HG03103 (cell line): ENCODE measurements around the gene TJAP1.
"Not testable (repeated sequence)": the region's sequence is repeated elsewhere in the genome, so short reads cannot be mapped to it uniquely, and the experiment has no call there.

Source experiments
- ATAC-seq: cut with Tn5 transposase; IDR thresholded peaks from one replicate; pipeline ENCODE4 v1.9.1; 2021; ENCODE audit warnings: low read depth; ENCODE audit not compliant: unreplicated experiment

TJAP1 gene

GRCh38 chr6:43451939-43452338 is 25.4 kb upstream of the TJAP1 start:
- ATAC-seq, result no peak

DNA sequence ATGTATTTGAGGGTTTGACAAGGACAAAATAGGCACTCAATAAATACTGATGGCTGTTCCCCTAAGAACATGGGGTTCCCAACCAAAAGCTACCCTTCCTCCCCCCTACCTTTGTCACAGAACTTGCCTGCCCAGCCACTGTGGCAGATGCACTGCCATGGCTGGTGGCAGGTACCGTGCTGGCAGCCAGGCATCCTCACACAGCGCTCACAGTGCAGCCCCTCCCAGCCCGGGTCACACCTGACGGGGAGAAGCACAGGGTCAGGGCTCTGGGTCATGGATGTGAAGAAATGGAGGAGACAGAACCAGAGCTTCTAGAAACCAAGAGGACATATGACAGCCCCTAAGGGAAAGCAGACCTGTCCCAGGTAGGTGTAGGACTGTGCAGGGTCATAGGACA is 24.5 kb upstream of the TJAP1 start:
- ATAC-seq, result no peak

DNA sequence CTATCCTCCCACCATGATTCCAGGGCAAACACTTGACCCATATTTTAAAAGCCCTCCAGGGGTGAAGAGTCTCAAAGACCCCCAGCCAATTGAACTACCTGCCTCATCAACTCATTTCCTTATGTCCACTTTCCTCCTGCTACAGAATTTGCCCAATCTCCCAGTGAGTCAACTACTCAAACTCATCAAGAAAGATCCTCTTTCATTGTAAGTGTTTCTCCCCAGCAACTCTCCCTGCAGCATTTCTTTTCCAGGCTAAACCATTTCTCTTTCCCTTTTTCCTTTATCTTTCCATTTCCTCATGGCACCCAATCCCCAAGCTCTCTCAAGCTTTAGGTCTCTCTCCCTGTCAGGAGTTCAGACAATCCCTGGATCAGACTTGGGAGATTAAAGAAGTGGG is 23.5 kb upstream of the TJAP1 start:
- ATAC-seq, result no peak

DNA sequence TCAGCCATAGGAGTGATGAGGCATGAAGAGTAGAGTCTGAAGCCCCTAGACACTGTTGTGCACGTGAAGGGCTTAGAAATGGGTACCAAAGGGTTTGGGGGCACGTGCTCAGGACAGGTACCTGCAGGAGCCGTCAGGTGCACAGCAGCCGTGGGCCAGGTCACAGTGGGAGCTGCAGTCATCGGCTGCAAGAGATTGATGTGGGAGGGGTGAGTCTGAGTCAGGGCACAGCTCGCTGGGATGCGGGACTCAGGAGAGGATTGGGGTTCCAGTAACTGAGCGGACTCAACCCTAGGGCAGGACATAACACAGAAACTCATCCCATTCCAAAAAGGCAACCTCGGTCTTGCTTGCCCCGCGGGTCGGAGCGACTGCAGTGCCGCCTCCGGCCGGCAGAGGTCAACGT is 23.1 kb upstream of the TJAP1 start:
- ATAC-seq, result no peak

GRCh38 chr6:43454696-43455530 is 22.5 kb upstream of the TJAP1 start:
- no peak for ATAC-seq

GRCh38 chr6:43455531-43456428 is 21.6 kb upstream of the TJAP1 start, which contains the start of gene DLK2:
TSS of gene DLK2 (minus strand) at chr6:43455548. CDS start at chr6:43454825, 723 bp downstream.
- no peak for ATAC-seq

DNA sequence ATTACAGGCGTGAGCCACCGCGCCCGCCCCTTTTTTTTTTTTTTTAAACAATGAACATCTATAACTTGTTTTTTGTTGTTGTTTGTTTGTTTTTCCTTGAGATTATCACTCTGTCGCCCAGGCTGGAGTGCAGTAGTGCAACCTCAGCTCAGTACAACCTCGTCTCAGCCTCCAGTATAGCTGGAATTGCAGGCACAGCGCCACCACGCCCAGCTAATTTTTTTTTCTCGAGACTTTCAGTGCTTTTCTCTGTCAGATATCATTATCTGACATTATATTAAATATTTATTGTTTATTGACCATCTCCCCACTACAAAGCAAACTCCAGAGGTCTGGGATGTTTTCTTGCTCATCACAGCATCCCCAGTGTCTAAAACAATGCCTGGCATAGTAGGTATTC is 19.7 kb upstream of the TJAP1 start:
- no peak for ATAC-seq

DNA sequence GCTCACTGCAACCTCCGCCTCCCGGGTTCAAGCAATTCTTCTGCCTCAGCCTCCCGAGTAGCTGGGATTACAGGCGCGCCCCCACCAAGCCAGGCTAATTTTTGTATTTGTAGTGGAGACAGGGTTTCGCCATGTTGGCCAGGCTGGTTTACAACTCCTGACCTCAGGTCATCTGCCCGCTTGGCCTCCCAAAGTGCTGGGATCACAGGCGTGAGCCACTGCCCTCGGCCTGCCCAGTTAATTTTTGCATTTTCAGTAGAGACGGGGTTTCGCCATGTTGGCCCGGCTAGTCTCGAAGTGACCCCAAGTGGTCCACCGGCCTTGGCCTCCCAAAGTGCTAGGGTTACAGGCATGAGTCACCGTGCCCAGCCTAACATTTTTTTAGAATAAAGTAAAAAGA is 19.2 kb upstream of the TJAP1 start:
- not testable (repeated sequence) for ATAC-seq

- ATAC-seq, result no peak
Observed at GRCh38 chr6:43459535-43459934, 17.8 kb upstream of the TJAP1 start.

DNA sequence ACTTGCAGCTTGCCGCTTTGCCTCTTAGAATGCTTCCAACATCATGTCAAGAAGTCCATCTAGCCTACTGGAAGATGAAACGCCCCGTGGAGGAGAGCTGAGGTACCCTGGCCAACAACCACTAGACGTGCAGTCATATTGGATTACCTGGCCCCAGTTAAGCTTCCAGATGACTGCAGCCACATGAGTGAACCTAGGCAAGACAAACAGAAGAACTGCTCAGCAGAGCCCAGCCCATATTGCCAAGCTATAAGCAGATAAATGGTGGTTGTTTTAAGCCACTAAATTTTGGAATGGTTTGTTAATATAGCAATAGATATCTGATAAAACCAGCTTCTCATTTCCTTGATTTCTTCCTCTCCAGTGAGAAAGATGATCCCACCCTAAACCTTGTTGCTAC is 17.3 kb upstream of the TJAP1 start:
- no peak for ATAC-seq

DNA sequence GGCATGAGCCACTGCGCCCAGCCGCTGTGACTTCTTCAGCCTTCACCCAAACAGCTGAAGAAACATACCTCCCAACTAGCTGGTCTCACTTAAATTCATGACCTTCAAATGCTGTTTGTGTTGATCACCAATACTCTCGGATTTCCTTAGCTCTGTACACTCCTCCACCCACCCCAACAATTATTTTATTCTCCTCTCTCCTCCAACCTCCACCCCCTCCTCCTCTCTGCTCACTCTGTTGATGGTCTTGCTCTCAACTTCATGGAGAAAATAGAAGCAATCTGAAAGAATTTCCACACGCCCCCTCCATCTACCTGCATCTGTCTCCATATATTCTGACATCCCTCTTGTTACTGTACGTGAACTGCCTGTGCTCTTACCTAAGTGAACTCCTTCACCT is 15.4 kb upstream of the TJAP1 start:
- ATAC-seq, result no peak

DNA sequence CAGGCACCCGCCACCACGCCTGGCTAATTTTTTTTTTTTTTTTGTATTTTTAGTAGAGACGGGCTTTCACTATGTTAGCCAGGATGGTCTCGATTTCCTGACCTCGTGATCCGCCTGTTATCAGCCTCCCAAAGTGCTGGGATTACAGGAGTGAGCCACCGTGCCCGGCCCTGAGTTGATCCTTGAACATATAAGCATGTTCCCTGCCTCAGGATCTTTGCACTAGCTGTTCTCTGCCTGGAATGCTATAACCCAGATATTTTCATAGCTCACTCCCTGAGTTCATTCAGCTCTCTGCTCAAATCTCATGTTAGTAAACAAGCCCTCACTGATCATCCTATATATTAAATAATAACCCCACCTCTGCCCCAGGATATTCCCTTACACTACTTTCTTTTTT is 13.0 kb upstream of the TJAP1 start:
- ATAC-seq, result no peak

DNA sequence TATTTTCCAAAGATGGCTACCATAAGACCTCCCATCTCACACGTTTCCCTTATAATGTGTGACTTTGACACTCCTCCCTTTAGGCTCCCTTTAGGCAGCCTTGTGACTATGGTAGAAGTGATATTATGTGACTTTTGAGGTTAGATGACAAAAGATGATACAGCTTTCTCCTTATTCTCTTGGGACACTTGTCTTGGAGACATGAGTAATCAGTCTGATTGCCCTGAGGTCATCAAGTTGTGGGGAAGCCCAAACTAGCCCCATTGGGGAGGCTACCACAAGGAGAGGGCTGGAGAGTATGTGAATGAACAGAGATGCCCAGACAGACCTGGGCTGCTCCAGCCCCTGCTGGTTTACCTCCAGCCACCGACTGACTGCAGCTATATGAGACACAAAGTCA is 11.4 kb upstream of the TJAP1 start:
- ATAC-seq, result no peak

DNA sequence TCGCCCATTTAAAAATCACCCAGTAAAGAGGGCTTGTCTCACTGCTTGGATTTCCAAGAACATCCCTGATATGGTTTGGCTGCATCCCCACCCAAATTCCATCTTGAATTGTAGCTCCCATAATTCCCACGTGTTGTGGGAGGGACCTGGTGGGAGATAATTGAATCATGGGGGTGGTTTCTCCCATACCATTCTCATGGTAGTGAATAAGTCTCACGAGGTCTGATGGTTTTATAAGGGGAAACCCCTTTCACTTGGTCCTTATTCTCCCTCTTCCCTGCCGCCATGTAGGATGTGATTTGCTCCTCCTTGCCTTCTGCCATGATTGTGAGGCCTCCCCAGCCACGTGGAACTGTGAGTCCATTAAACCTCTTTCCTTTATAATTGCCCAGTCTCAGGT is 10.1 kb upstream of the TJAP1 start:
- ATAC-seq, result not testable (repeated sequence)

DNA sequence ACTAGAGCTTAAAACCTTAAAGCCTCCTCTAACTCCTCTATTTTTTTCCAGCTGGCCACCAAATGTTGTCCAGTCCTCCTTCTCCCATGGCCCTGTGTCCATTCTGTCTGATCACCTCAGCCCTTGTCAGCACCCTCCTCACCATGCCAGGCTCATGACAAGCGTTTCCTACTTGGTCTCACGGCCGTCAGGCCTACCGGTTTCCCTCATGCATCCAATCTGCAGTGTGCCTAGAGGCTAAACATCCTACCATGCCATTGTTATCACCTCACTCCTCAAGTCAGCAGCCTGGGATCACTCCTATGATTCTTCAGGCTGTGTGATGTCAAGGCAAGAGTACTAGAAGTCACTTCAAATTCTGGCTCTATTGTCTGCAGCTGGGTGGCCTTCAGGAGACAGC is 9.6 kb upstream of the TJAP1 start:
- ATAC-seq, result no peak

GRCh38 chr6:43468240-43468639 is 9.1 kb upstream of the TJAP1 start:
- no peak for ATAC-seq

- ATAC-seq, result no peak
Observed at GRCh38 chr6:43468748-43469681, 8.4 kb upstream of the TJAP1 start.

DNA sequence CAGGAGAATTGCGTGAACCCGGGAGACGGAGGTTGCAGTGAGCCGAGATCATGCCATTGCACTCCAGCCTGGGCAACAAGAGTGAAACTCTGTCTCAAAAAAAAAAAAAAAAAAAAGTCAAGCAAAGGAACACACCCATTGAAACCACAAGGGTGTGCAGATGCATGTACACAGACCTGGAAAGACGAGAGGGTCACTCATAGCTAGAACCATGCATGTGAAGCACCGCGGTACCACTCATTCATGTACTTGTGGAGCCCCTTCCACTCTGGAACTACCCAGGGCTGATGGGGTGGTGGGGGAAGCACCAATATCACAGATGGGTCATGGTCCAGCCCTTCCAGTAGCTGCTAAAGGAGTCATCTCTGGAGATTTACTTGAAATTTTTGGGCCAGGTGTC is 7.4 kb upstream of the TJAP1 start:
- ATAC-seq, result no peak

GRCh38 chr6:43471399-43471798 is 6.0 kb upstream of the TJAP1 start:
- ATAC-seq, result no peak

DNA sequence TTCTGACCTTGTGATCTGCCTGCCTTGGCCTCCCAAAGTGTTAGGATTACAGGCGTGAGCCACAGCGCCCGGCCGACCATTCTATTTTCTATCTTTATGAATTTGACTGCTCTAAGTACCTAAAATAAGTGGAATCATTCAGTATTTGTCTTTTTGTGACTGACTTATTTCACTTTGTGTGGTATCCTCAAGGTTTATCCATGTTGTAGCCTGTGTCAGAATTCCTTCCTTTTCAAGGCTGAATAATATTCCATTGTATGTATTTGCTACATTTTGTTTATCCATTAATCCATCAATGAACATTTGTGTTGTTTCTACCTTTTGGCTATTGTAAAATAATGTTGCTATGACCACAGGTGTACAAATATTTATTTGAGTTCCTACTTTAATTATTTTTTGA is 4.9 kb upstream of the TJAP1 start:
- ATAC-seq, result no peak

DNA sequence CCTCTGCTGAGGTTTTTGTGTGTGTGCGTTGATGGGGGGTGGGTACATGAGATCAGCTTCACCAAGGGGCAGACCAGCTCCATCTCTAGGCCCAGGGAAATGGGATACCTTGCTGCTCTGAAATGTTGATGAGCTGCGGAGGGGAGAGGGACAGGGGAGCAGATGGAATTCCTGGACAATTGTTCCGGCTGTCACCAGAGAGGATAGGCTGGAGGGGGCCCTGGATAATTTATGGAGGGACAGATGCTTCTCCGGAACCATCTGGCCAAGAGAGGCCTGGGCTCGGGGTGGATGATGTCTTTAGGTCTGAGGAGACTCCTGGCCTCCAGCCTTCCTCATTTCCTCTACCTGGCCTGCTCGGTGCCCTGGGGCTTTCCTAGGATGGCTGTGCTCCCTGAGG is 1.9 kb upstream of the TJAP1 start:
- no peak for ATAC-seq
